Measurements from ENCODE around the gene SUSD3.

The SUSD3 gene

GRCh38 chr9:93134015-93134739 lies 75.7 kb downstream of the SUSD3 start, which contains the start of gene NINJ1:
Gene NINJ1, minus strand, starts transcription at chr9:93134251. Its CDS starts 34 bp downstream, at chr9:93134217.
- H3K4me2 ChIP-seq (ENCODE audit: low read length): peak within 1 kb of the TSS; percentile 99
- no peaks in the 10 kb centered on the region for H3K36me3 ChIP-seq (replicated peaks; ENCODE audit: low read depth, low read length)
- H3K27me3 ChIP-seq (ENCODE audit: low read depth, low read length): peaks cover 5% of the 10 kb centered on the region; the same call in 1 of the 2 replicates
- H3K9ac ChIP-seq (ENCODE audit: low read length): peak within 1 kb of the TSS; percentile 76
- H2AFZ ChIP-seq (ENCODE audit: low read depth, low read length): peak within 1 kb of the TSS; percentile 95
- peaks cover 7% of the 10 kb centered on the region; the same call in 1 of the 2 replicates for H4K20me1 ChIP-seq (ENCODE audit: insufficient read depth, low read length)
- H3K4me1 ChIP-seq (ENCODE audit: low read length): peaks cover 25% of the 10 kb centered on the region
- peak within 1 kb of the TSS; percentile 89 for H3K4me3 ChIP-seq (ENCODE audit: low read length)
- TF ChIP-seq EZH2phosphoT487 (IDR thresholded peaks at IDR 0.05; ENCODE audit: low read depth) (no peak), CTCF (IDR thresholded peaks at IDR 0.05; ENCODE audit: low read depth, low read length) (no peak)
- peak within 1 kb of the TSS; percentile 50 for H3K27ac ChIP-seq (ENCODE audit: low read length)
- peaks cover 14% of the 10 kb centered on the region for H3K79me2 ChIP-seq (ENCODE audit: low read length)
- no peaks in the 10 kb centered on the region for H3K9me3 ChIP-seq (ENCODE audit: insufficient read depth, low read length)
